IPS-20b (cell line): Measurements from ENCODE around the gene TEDDM1.
"Not testable (repeated sequence)": the region's sequence is repeated elsewhere in the genome, so short reads cannot be mapped to it uniquely, and the experiment has no call there.

Source experiments
- H3K27ac ChIP-seq: one replicate; pipeline ENCODE4 v1.5.1; 2013; ENCODE audit warnings: low read length
- H3K27me3 ChIP-seq: 2 replicates; pipeline ENCODE4 v1.6.1; 2013; ENCODE audit warnings: mild to moderate bottlenecking, low read length, inconsistent platforms; ENCODE audit not compliant: insufficient read depth
- H3K36me3 ChIP-seq: 2 replicates; pipeline ENCODE4 v1.6.1; 2013; ENCODE audit warnings: low read depth, mild to moderate bottlenecking, inconsistent platforms, low read length, moderate library complexity; ENCODE audit not compliant: insufficient read depth
- H3K4me1 ChIP-seq: 2 replicates; pipeline ENCODE4 v1.6.1; 2013; ENCODE audit warnings: mild to moderate bottlenecking, control low read depth, inconsistent platforms, low read length, moderate library complexity; ENCODE audit not compliant: insufficient read depth
- H3K4me3 ChIP-seq: 2 replicates; pipeline ENCODE4 v1.5.1; 2013; ENCODE audit warnings: mild to moderate bottlenecking, low read length, inconsistent platforms
- H3K9ac ChIP-seq: 2 replicates; pipeline ENCODE4 v1.6.1; 2013; ENCODE audit warnings: low read depth, mild to moderate bottlenecking, inconsistent platforms, low read length, moderate library complexity
- H3K9me3 ChIP-seq: 2 replicates; pipeline ENCODE4 v1.6.1; 2013; ENCODE audit warnings: mild to moderate bottlenecking, low read depth, low read length, inconsistent platforms; ENCODE audit not compliant: insufficient read depth

TEDDM1 gene

GRCh38 chr1:182386980-182387379 lies 13.5 kb downstream of the TEDDM1 start:
- Histone ChIP-seq H3K9ac (no peak overlapping the region), H3K36me3 (peaks cover 85% of the 10 kb centered on the region), H3K4me1 (0 out of 2 replicates have a peak, but pooled peaks cover 3% of the 10 kb centered on the region), H3K27me3 (no peaks in the 10 kb centered on the region), H3K27ac (no peak overlapping the region), H3K4me3 (no peak overlapping the region), H3K9me3 (no peaks in the 10 kb centered on the region)

- 0 out of 2 replicates have a peak, but pooled peaks cover 3% of the 10 kb centered on the region for H3K4me1 ChIP-seq
- no peak overlapping the region for H3K27ac ChIP-seq
- no peaks in the 10 kb centered on the region for H3K9me3 ChIP-seq
- H3K9ac ChIP-seq: no peak overlapping the region
- peaks cover 90% of the 10 kb centered on the region for H3K36me3 ChIP-seq
- H3K27me3 ChIP-seq: no peaks in the 10 kb centered on the region
- H3K4me3 ChIP-seq: no peak overlapping the region
Measured at GRCh38 chr1:182385885-182386853, 14.3 kb downstream of the TEDDM1 start.

- Histone ChIP-seq H3K27ac (no peak overlapping the region), H3K27me3 (no peaks in the 10 kb centered on the region), H3K4me3 (no peak overlapping the region), H3K4me1 (0 out of 2 replicates have a peak, but pooled peaks cover 3% of the 10 kb centered on the region), H3K36me3 (peaks cover 81% of the 10 kb centered on the region), H3K9me3 (no peaks in the 10 kb centered on the region), H3K9ac (no peak overlapping the region)
Measured at GRCh38 chr1:182384387-182384960, 16.0 kb downstream of the TEDDM1 start.

GRCh38 chr1:182383934-182384333 lies 16.5 kb downstream of the TEDDM1 start:
- H3K27me3 ChIP-seq: no peaks in the 10 kb centered on the region
- peaks cover 76% of the 10 kb centered on the region for H3K36me3 ChIP-seq
- 0 out of 2 replicates have a peak, but pooled peaks cover 3% of the 10 kb centered on the region for H3K4me1 ChIP-seq
- no peaks in the 10 kb centered on the region for H3K9me3 ChIP-seq
- no peak overlapping the region for H3K9ac ChIP-seq
- H3K27ac ChIP-seq: no peak overlapping the region
- H3K4me3 ChIP-seq: no peak overlapping the region

GRCh38 chr1:182383037-182383661 lies 17.3 kb downstream of the TEDDM1 start:
- no peak overlapping the region for H3K9ac ChIP-seq
- H3K36me3 ChIP-seq: peaks cover 68% of the 10 kb centered on the region
- H3K27me3 ChIP-seq: no peaks in the 10 kb centered on the region
- H3K4me1 ChIP-seq: no peaks in the 10 kb centered on the region
- H3K4me3 ChIP-seq: no peak overlapping the region
- no peaks in the 10 kb centered on the region for H3K9me3 ChIP-seq
- no peak overlapping the region for H3K27ac ChIP-seq

- Histone ChIP-seq H3K9me3 (no peaks in the 10 kb centered on the region), H3K9ac (no peak overlapping the region), H3K4me3 (no peak overlapping the region), H3K36me3 (peaks cover 58% of the 10 kb centered on the region), H3K27me3 (no peaks in the 10 kb centered on the region), H3K27ac (no peak overlapping the region), H3K4me1 (no peaks in the 10 kb centered on the region)
Measured at GRCh38 chr1:182381962-182382819, 18.3 kb downstream of the TEDDM1 start.

- H3K4me3 ChIP-seq: no peak overlapping the region
- no peak overlapping the region for H3K27ac ChIP-seq
- peaks cover 38% of the 10 kb centered on the region for H3K36me3 ChIP-seq
- no peaks in the 10 kb centered on the region for H3K27me3 ChIP-seq
- H3K4me1 ChIP-seq: no peaks in the 10 kb centered on the region
- no peak overlapping the region for H3K9ac ChIP-seq
- H3K9me3 ChIP-seq: no peaks in the 10 kb centered on the region
Measured at GRCh38 chr1:182380199-182380598, 20.3 kb downstream of the TEDDM1 start.

- H3K9ac ChIP-seq, H3K4me1 ChIP-seq, H3K27ac ChIP-seq, H3K4me3 ChIP-seq, H3K9me3 ChIP-seq, H3K27me3 ChIP-seq: not testable (repeated sequence)
- H3K36me3 ChIP-seq: peaks cover 34% of the 10 kb centered on the region
Measured at GRCh38 chr1:182379781-182380180, 20.7 kb downstream of the TEDDM1 start.

- H3K9ac ChIP-seq: no peak overlapping the region
- no peaks in the 10 kb centered on the region for H3K4me1 ChIP-seq
- no peak overlapping the region for H3K4me3 ChIP-seq
- H3K27me3 ChIP-seq: no peaks in the 10 kb centered on the region
- H3K27ac ChIP-seq: no peak overlapping the region
- H3K9me3 ChIP-seq: no peaks in the 10 kb centered on the region
- H3K36me3 ChIP-seq: peaks cover 7% of the 10 kb centered on the region; the same call in 1 of the 2 replicates
Measured at GRCh38 chr1:182376936-182377574, 23.4 kb downstream of the TEDDM1 start.

GRCh38 chr1:182374101-182374834 lies 26.2 kb downstream of the TEDDM1 start:
- Histone ChIP-seq H3K4me3 (no peak overlapping the region), H3K9me3 (no peaks in the 10 kb centered on the region), H3K4me1 (no peaks in the 10 kb centered on the region), H3K27me3 (no peaks in the 10 kb centered on the region), H3K27ac (no peak overlapping the region), H3K36me3 (no peaks in the 10 kb centered on the region), H3K9ac (no peak overlapping the region)
